ENCODE measurements around the gene F11. TPM values are rescaled to one million over a fixed set of nuclear protein-coding genes. Genes with fewer than 3 reads are reported as not detected.
"Not testable (repeated sequence)": the region's sequence is repeated elsewhere in the genome, so short reads cannot be mapped to it uniquely, and the experiment has no call there.

Gene F11
- total RNA-seq, 2 donors from 2014 or later = not detected

- Mint-ChIP-seq H3K27ac (no peak overlapping the region), H3K36me3 (ENCODE audit: low read depth) (peaks cover 3% of the 10 kb centered on the region), H3K4me3 (no peak overlapping the region), H3K4me1 (peaks cover 4% of the 10 kb centered on the region), H3K27me3 (peaks cover 61% of the 10 kb centered on the region)
- H3K9me3 ChIP-seq (ENCODE audit: control insufficient read depth, low read length, poor library complexity, severe bottlenecking) = no peaks in the 10 kb centered on the region
- no peak for DNase-seq
- ATAC-seq = no peak
Measured at GRCh38 chr4:186296481-186296880, 30.5 kb downstream of the F11 start.

GRCh38 chr4:186297013-186297645, 31.1 kb downstream of the F11 start:
- Mint-ChIP-seq H3K36me3 (ENCODE audit: low read depth) (peaks cover 3% of the 10 kb centered on the region), H3K27ac (no peak overlapping the region), H3K27me3 (peaks cover 59% of the 10 kb centered on the region), H3K4me3 (no peak overlapping the region), H3K4me1 (peaks cover 4% of the 10 kb centered on the region)
- ATAC-seq (no peak), DNase-seq (no peak)
- H3K9me3 ChIP-seq (ENCODE audit: control insufficient read depth, low read length, poor library complexity, severe bottlenecking) = no peaks in the 10 kb centered on the region

- no peaks in the 10 kb centered on the region for H3K9me3 ChIP-seq (ENCODE audit: control insufficient read depth, low read length, poor library complexity, severe bottlenecking)
- DNase-seq (no peak), ATAC-seq (no peak)
- Mint-ChIP-seq H3K4me1 (peaks cover 4% of the 10 kb centered on the region), H3K36me3 (ENCODE audit: low read depth) (peaks cover 3% of the 10 kb centered on the region), H3K4me3 (no peak overlapping the region), H3K27me3 (peaks cover 60% of the 10 kb centered on the region), H3K27ac (no peak overlapping the region)
Measured at GRCh38 chr4:186298031-186298647, 32.1 kb downstream of the F11 start.

GRCh38 chr4:186299291-186299690, 33.3 kb downstream of the F11 start:
- H3K4me1 Mint-ChIP-seq = peaks cover 4% of the 10 kb centered on the region
- H3K36me3 Mint-ChIP-seq (ENCODE audit: low read depth) = peaks cover 3% of the 10 kb centered on the region
- H3K4me3 Mint-ChIP-seq = no peak overlapping the region
- no peaks in the 10 kb centered on the region for H3K9me3 ChIP-seq (ENCODE audit: control insufficient read depth, low read length, poor library complexity, severe bottlenecking)
- no peak overlapping the region for H3K27ac Mint-ChIP-seq
- DNase-seq (no peak), ATAC-seq (no peak)
- H3K27me3 Mint-ChIP-seq = peaks cover 64% of the 10 kb centered on the region

- Mint-ChIP-seq H3K36me3 (ENCODE audit: low read depth) (peaks cover 3% of the 10 kb centered on the region), H3K4me3 (no peak overlapping the region), H3K4me1 (peaks cover 4% of the 10 kb centered on the region), H3K27me3 (peaks cover 75% of the 10 kb centered on the region), H3K27ac (no peak overlapping the region)
- DNase-seq (no peak), ATAC-seq (no peak)
- no peaks in the 10 kb centered on the region for H3K9me3 ChIP-seq (ENCODE audit: control insufficient read depth, low read length, poor library complexity, severe bottlenecking)
Measured at GRCh38 chr4:186300659-186301390, 34.8 kb downstream of the F11 start.

GRCh38 chr4:186304216-186304615, 38.2 kb downstream of the F11 start:
- H3K36me3 Mint-ChIP-seq (ENCODE audit: low read depth) = no peaks in the 10 kb centered on the region
- no peak overlapping the region for H3K27ac Mint-ChIP-seq
- no peak for ATAC-seq
- DNase-seq = no peak
- no peak overlapping the region for H3K4me3 Mint-ChIP-seq
- no peaks in the 10 kb centered on the region for H3K4me1 Mint-ChIP-seq
- no peaks in the 10 kb centered on the region for H3K9me3 ChIP-seq (ENCODE audit: control insufficient read depth, low read length, poor library complexity, severe bottlenecking)
- H3K27me3 Mint-ChIP-seq = peaks cover 76% of the 10 kb centered on the region

GRCh38 chr4:186304866-186305505, 39.0 kb downstream of the F11 start:
- Mint-ChIP-seq H3K4me1 (no peaks in the 10 kb centered on the region), H3K36me3 (ENCODE audit: low read depth) (no peaks in the 10 kb centered on the region), H3K4me3 (no peak overlapping the region), H3K27ac (no peak overlapping the region), H3K27me3 (peaks cover 69% of the 10 kb centered on the region)
- no peaks in the 10 kb centered on the region for H3K9me3 ChIP-seq (ENCODE audit: control insufficient read depth, low read length, poor library complexity, severe bottlenecking)
- ATAC-seq (no peak), DNase-seq (no peak)

GRCh38 chr4:186307497-186307896, 41.5 kb downstream of the F11 start:
- H3K36me3 Mint-ChIP-seq (ENCODE audit: low read depth) = no peaks in the 10 kb centered on the region
- H3K4me1 Mint-ChIP-seq = no peaks in the 10 kb centered on the region
- no peak overlapping the region for H3K4me3 Mint-ChIP-seq
- H3K27ac Mint-ChIP-seq = no peak overlapping the region
- DNase-seq (no peak), ATAC-seq (no peak)
- H3K9me3 ChIP-seq (ENCODE audit: control insufficient read depth, low read length, poor library complexity, severe bottlenecking) = no peaks in the 10 kb centered on the region
- peaks cover 67% of the 10 kb centered on the region for H3K27me3 Mint-ChIP-seq

GRCh38 chr4:186307916-186308315, 41.9 kb downstream of the F11 start:
- no peaks in the 10 kb centered on the region for H3K4me1 Mint-ChIP-seq
- peaks cover 65% of the 10 kb centered on the region for H3K27me3 Mint-ChIP-seq
- DNase-seq (no peak), ATAC-seq (no peak)
- H3K27ac Mint-ChIP-seq = no peak overlapping the region
- H3K4me3 Mint-ChIP-seq = no peak overlapping the region
- no peaks in the 10 kb centered on the region for H3K9me3 ChIP-seq (ENCODE audit: control insufficient read depth, low read length, poor library complexity, severe bottlenecking)
- H3K36me3 Mint-ChIP-seq (ENCODE audit: low read depth) = no peaks in the 10 kb centered on the region

GRCh38 chr4:186318481-186318880, 52.5 kb downstream of the F11 start:
- H3K27ac Mint-ChIP-seq = no peak overlapping the region
- H3K4me1 Mint-ChIP-seq = no peaks in the 10 kb centered on the region
- H3K27me3 Mint-ChIP-seq = peaks cover 26% of the 10 kb centered on the region

GRCh38 chr4:186324660-186325059, 58.7 kb downstream of the F11 start:
- H3K36me3 Mint-ChIP-seq (ENCODE audit: low read depth); H3K9me3 ChIP-seq (ENCODE audit: control insufficient read depth, low read length, poor library complexity, severe bottlenecking); DNase-seq; H3K27ac Mint-ChIP-seq; H3K4me1 Mint-ChIP-seq; ATAC-seq; H3K4me3 Mint-ChIP-seq: not testable (repeated sequence)
- H3K27me3 Mint-ChIP-seq = peaks cover 14% of the 10 kb centered on the region

More at GRCh38 chr4:186318481-186318880, 52.5 kb downstream of the F11 start:
- no peak overlapping the region for H3K4me3 Mint-ChIP-seq
- H3K9me3 ChIP-seq (ENCODE audit: control insufficient read depth, low read length, poor library complexity, severe bottlenecking) = no peaks in the 10 kb centered on the region
- H3K36me3 Mint-ChIP-seq (ENCODE audit: low read depth) = no peaks in the 10 kb centered on the region
- ATAC-seq = no peak
- no peak for DNase-seq

- DNase-seq (no peak), ATAC-seq (no peak)
- Mint-ChIP-seq H3K36me3 (ENCODE audit: low read depth) (no peaks in the 10 kb centered on the region), H3K27me3 (peaks cover 14% of the 10 kb centered on the region), H3K4me3 (no peak overlapping the region), H3K27ac (no peak overlapping the region), H3K4me1 (no peaks in the 10 kb centered on the region)
- H3K9me3 ChIP-seq (ENCODE audit: control insufficient read depth, low read length, poor library complexity, severe bottlenecking) = no peaks in the 10 kb centered on the region
Measured at GRCh38 chr4:186326391-186326790, 60.4 kb downstream of the F11 start.

- Mint-ChIP-seq H3K27ac (no peak overlapping the region), H3K27me3 (peaks cover 8% of the 10 kb centered on the region), H3K4me1 (no peaks in the 10 kb centered on the region), H3K4me3 (no peak overlapping the region), H3K36me3 (ENCODE audit: low read depth) (no peaks in the 10 kb centered on the region)
- no peaks in the 10 kb centered on the region for H3K9me3 ChIP-seq (ENCODE audit: control insufficient read depth, low read length, poor library complexity, severe bottlenecking)
- ATAC-seq (no peak), DNase-seq (no peak)
Measured at GRCh38 chr4:186329372-186329771, 63.4 kb downstream of the F11 start.

Measured in T-helper 17 cell (primary cell).